Prostate gland (tissue), 2 donors: ENCODE data around the gene ASAP3. TPM values are rescaled to one million over a fixed set of nuclear protein-coding genes. Genes with fewer than 3 reads are reported as not detected.
A peak's percentile ranks its signal among the peaks of the same experiment; 100 is the strongest.
"Not testable (repeated sequence)": the region's sequence is repeated elsewhere in the genome, so short reads cannot be mapped to it uniquely, and the experiment has no call there.

Experiments used
- DNase-seq: peaks from one replicate; pipeline ENCODE4 v3.0.0-alpha.2; 2019; ENCODE audit warnings: low spot score
- H3K27ac ChIP-seq, 2 donors: fragments of 200-600 bp; sonication (generic); 2 replicates each; pipeline ENCODE4 v1.5.1; 2017 to 2019
- H3K27me3 ChIP-seq: fragments of 200-600 bp; sonication (generic); replicated peaks from 2 replicates; pipeline ENCODE4 v1.5.1; 2019; ENCODE audit not compliant: insufficient read depth
- H3K36me3 ChIP-seq, 2 donors: fragments of 200-600 bp; sonication (generic); 1 replicate in 1 of 2; 2 replicates in 1 of 2; pipeline versions ENCODE4 v1.5.1 to v1.8.1; 2017 to 2019
- H3K4me1 ChIP-seq: fragments of 200-600 bp; sonication (generic); replicated peaks from 2 replicates; pipeline ENCODE4 v1.5.1; 2019
- H3K4me3 ChIP-seq, 2 donors: fragments of 200-600 bp; sonication (generic); 2 replicates each; pipeline ENCODE4 v1.5.1; 2017 to 2019
- H3K9me3 ChIP-seq: fragments of 200-600 bp; sonication (generic); 2 replicates; pipeline ENCODE4 v1.5.1; 2017
- POLR2A ChIP-seq: fragments of 450-650 bp; IDR thresholded peaks from one replicate; pipeline ENCODE4 v1.6.1; 2016; ENCODE audit warnings: antibody characterized with exemption, mild to moderate bottlenecking
- POLR2AphosphoS5 ChIP-seq: sonication (generic); formaldehyde crosslinking; IDR thresholded peaks from one replicate; pipeline ENCODE4 v1.6.1; 2017; ENCODE audit warnings: antibody characterized with exemption
- WGBS: methylation state at CpG from one replicate; pipeline ENCODE4 v1.1.5; 2018; 5-methylcytosine and 5-hydroxymethylcytosine counted together
- intact Hi-C: fragments of 100-400 bp; cut with DNase I; formaldehyde crosslinking; loops from one replicate; pipeline ENCODE4 v1.14.2; 2022
- total RNA-seq, 2 donors: library from RNA; depleted of rRNA; stranded (reverse); fragments of >200 nt; gene quantifications; one replicate each; pipeline ENCODE4 v1.1.0, GENCODE V29; 2016
- TF ChIP-seq, protein P1 (sequence below), 4 experiments: fragments of 200-600 bp in 2 of 4; fragments of 450-650 bp in 2 of 4; sonication (generic) in 2 of 4; IDR thresholded peaks; 1 replicate in 3 of 4; 2 replicates in 1 of 4; pipeline ENCODE4 v1.5.1; 2016 to 2019; ENCODE audit warnings: antibody characterized with exemption in 4 of 4, mild to moderate bottlenecking in 2 of 4, moderate library complexity in 2 of 4

ASAP3 gene
- total RNA-seq, 2 donors from 2014 or later = 76.5 to 83.1 TPM

DNA sequence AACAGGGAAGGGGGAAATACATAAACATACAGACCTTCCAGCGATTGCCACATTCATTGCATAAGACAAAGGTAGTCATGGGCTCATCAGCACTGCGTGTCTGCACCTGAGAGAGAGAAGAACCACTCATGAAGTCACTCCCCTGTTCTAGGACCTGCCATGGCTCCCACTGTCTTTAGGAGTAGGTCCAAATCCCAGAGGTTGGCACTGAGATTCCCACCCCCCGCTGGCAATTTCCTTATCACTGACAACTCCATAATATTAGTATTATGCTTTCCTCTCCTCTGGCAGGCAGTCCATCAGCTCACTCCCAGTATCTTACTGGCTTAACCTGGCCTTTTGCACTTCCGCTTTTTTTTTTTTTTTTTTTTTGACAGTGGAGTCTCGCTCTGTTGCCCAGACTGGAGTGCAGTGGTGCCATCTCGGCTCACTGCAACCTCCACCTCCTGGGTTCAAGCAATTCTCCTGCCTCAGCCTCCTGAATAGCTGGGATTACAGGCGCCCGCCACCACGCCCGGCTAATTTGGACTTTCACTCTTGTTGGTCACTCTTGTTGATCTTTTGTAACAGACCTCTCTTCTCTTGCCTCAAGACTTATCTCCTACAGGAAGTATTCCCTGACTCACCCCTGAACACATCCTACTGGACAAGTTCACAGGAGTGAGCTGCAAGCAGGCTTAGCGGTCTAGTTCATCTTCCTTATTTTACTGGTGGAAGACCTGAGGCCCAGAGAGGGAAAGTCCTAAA is 99.5 kb downstream of the ASAP3 start:
- Histone ChIP-seq H3K9me3 (no peaks in the 10 kb centered on the region), H3K4me1 (no peaks in the 10 kb centered on the region), H3K27ac (peak overlapping the region; percentile 9 to 45), H3K27me3 (no peaks in the 10 kb centered on the region), H3K36me3 (no peaks in the 10 kb centered on the region), H3K4me3 (no peak overlapping the region)
- 79% methylated on average over 11 of the region's 11 CpGs for WGBS
- intact Hi-C loops = no loop called here
- TF ChIP-seq POLR2A (no peak), POLR2AphosphoS5 (no peak)
- TF ChIP-seq, protein P1, sequence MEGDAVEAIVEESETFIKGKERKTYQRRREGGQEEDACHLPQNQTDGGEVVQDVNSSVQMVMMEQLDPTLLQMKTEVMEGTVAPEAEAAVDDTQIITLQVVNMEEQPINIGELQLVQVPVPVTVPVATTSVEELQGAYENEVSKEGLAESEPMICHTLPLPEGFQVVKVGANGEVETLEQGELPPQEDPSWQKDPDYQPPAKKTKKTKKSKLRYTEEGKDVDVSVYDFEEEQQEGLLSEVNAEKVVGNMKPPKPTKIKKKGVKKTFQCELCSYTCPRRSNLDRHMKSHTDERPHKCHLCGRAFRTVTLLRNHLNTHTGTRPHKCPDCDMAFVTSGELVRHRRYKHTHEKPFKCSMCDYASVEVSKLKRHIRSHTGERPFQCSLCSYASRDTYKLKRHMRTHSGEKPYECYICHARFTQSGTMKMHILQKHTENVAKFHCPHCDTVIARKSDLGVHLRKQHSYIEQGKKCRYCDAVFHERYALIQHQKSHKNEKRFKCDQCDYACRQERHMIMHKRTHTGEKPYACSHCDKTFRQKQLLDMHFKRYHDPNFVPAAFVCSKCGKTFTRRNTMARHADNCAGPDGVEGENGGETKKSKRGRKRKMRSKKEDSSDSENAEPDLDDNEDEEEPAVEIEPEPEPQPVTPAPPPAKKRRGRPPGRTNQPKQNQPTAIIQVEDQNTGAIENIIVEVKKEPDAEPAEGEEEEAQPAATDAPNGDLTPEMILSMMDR (IDR thresholded peaks at IDR 0.05) = no peak
- no peak for DNase-seq

DNA sequence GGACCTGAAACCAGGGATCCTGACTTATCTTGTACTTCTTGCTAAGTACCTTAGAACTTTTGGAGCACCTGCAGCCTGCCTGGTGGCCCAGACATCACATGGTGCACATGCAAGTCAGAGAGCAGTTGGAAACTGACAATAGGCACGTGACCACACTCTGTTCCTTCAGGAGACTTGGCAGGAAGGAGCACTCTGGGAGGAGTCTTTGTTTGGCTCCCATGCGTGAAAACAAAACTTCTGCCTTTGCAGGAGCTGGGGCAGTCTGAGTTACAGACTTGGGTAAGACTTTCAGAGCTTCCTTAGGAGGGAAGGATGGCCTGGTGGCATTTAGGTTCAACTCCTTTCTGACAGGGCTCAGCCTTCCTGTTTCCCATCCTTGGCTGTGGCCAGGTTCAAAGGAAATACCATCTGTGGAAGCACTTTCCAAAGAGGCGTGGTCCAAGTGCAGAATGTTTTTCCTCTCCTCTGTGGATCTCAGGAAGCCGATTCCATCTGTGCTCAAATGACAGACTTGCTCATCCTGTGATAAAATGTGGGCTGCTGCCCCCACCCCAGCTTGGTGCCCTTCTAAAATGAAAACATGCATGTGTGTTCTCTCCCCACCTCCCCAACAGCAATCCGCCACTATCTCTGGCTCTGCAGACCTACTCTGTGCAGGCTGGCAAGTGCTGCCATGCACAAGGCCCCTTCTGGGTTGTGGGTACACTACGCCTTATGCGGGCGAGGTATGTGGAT is 100.2 kb downstream of the ASAP3 start:
- DNase-seq = no peak
- no peaks in the 10 kb centered on the region for H3K4me1 ChIP-seq
- peak overlapping the region; percentile 9 to 45 for H3K27ac ChIP-seq

DNA sequence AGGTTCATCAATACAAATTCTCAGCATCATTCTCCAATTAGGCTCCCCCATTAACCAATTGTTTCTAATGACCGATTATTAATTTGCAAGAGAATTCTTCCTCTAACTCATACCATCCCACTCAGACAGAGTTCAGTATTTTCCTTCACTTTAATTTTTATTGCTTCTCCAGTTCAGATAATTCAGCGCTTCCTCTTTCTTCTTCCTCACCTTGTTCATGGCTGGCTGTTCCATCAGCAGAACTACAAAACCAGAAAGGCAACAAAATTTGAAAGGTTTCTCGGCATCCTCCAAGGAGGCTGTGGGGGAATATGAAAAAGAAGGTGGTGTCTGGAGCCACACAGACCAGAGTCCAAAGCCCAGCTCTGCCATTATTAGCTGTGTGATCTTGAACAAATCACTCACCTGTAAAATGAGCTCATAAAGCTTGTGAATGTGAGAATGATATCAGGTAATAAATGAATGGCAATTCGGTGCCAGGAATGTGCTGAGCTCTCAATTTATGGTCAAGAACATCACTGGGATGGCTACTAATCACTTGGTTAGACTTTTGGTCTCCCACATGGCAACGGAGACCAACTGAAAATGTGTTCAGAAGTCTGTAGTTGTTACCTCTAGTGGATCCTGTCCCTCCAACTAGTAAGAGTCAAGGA is 102.6 kb downstream of the ASAP3 start:
- H3K4me3 ChIP-seq = no peak overlapping the region
- no peaks in the 10 kb centered on the region for H3K27me3 ChIP-seq
- WGBS = 68% methylated on average over 5 of the region's 5 CpGs
- TF ChIP-seq, protein P1 (IDR thresholded peaks at IDR 0.05) = no peak
- TF ChIP-seq POLR2AphosphoS5 (no peak), POLR2A (no peak)
- H3K4me1 ChIP-seq = peaks cover 10% of the 10 kb centered on the region
- DNase-seq = no peak
- H3K27ac ChIP-seq = no peak overlapping the region
- H3K9me3 ChIP-seq = no peaks in the 10 kb centered on the region
- intact Hi-C loops = no loop called here
- no peaks in the 10 kb centered on the region for H3K36me3 ChIP-seq

More for the DNA sequence above, 100.2 kb downstream of the ASAP3 start:
- H3K9me3 ChIP-seq = no peaks in the 10 kb centered on the region
- H3K27me3 ChIP-seq = no peaks in the 10 kb centered on the region
- TF ChIP-seq, protein P1 (IDR thresholded peaks at IDR 0.05) = no peak
- TF ChIP-seq POLR2A (no peak), POLR2AphosphoS5 (peak; percentile 55)
- H3K36me3 ChIP-seq = no peaks in the 10 kb centered on the region
- H3K4me3 ChIP-seq = no peak overlapping the region
- intact Hi-C loops = no loop called here
- 51% methylated on average over 8 of the region's 8 CpGs for WGBS

DNA sequence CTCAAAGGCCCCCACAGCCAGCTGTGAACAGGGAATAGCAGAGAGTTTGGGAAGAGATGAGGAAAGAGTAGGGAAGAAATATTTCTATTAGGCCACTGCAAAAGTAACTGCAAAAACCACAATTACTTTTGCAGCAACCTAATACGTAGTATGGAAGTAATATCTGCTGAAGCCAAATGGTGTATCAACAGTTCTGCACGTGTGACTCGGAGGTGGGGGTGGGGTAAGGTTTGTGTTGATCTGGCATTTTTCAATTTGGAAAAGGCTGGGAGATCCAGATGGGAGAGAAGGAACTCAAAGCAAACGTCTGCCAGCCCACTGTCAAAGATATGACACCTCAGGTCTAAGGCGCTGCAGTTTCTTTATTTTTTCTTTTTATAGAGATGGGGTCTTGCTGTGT is 103.3 kb downstream of the ASAP3 start:
- Histone ChIP-seq H3K36me3 (no peaks in the 10 kb centered on the region), H3K4me3 (no peak overlapping the region), H3K4me1 (peaks cover 10% of the 10 kb centered on the region), H3K27ac (no peak overlapping the region), H3K9me3 (no peaks in the 10 kb centered on the region), H3K27me3 (no peaks in the 10 kb centered on the region)
- 57% methylated on average over 5 of the region's 5 CpGs for WGBS
- no peak for TF ChIP-seq POLR2A
- TF ChIP-seq, protein P1 (IDR thresholded peaks at IDR 0.05) = no peak
- TF ChIP-seq POLR2AphosphoS5 = no peak
- DNase-seq = no peak
- intact Hi-C loops = no loop called here

DNA sequence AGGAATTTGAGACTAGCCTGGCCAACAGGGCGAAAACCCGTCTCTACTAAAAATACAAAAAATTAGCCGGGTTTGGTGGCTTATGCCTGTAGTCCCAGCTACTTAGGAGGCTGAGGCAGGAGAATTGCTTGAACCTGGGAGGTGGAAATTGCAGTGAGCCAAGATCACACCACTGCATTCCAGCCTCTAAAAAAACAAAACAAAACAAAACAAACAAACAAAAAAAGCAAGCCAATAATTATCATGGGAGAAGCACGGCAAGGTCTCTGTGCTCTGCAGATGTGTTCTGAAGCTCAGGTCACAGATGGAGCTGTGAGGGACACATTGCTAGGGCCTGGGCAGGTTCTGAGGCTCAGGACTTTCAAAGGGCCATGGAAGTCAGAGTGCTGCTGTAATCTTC is 103.7 kb downstream of the ASAP3 start:
- H3K9me3 ChIP-seq, H3K36me3 ChIP-seq, H3K4me3 ChIP-seq, H3K27me3 ChIP-seq, H3K4me1 ChIP-seq, H3K27ac ChIP-seq, DNase-seq, intact Hi-C loops: not testable (repeated sequence)
- WGBS = 53% methylated on average over 4 of the region's 4 CpGs
